AG20443 (cell line): ENCODE results near the gene KIF18B.

Experiments used
- DNase-seq: peaks from one replicate; pipeline ENCODE4 v3.0.0; 2012; ENCODE audit warnings: low spot score, mixed read lengths

The KIF18B gene

DNA sequence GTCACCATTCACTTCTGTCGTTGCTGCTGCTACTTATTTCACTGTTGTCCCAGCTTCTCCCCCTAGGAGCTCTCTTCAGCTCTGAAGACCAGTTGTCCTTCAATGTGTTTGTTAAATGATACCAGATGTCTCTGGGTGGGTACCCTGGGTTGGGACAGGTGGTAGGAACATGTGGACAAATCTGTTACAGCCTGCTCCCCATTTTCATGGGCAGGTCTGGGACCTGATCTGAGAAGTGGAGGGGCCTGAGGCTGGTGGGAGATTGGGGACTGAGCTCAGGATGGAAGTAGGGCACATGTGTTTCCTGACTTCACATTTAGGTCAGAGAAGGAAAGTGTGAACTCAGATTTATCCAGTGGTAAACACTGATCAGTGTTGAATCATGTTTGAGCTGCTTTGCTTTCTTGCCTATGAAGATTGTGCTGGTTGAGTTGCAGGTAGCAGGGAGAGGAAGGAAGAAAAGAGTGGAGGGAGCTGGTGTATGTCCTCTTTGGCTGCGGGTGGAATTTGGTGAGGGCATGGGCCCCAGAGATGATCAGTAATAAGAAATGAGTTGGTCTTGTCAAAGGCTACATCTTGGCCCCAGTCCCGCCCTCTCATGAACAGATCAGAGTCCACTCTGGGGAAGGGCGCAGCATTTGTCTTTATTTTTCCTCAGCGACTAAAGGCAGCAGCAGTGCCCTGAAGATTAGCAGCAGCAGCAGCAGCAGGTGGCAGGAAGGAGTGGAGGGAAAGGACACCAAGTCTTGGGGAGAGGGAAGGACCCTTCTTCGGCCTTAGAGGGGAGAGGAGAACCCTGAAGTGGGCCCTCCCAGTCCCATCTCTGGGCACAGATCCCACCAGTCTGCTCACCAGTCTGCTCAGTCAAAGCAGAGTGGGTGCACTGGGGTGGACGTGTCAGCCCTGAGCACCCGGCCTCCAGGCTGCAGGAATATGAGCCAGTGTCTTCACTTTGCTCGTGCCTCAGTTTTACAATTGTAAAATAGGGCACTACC, 42.3 kb downstream of the KIF18B start:
- no peak for DNase-seq

DNA sequence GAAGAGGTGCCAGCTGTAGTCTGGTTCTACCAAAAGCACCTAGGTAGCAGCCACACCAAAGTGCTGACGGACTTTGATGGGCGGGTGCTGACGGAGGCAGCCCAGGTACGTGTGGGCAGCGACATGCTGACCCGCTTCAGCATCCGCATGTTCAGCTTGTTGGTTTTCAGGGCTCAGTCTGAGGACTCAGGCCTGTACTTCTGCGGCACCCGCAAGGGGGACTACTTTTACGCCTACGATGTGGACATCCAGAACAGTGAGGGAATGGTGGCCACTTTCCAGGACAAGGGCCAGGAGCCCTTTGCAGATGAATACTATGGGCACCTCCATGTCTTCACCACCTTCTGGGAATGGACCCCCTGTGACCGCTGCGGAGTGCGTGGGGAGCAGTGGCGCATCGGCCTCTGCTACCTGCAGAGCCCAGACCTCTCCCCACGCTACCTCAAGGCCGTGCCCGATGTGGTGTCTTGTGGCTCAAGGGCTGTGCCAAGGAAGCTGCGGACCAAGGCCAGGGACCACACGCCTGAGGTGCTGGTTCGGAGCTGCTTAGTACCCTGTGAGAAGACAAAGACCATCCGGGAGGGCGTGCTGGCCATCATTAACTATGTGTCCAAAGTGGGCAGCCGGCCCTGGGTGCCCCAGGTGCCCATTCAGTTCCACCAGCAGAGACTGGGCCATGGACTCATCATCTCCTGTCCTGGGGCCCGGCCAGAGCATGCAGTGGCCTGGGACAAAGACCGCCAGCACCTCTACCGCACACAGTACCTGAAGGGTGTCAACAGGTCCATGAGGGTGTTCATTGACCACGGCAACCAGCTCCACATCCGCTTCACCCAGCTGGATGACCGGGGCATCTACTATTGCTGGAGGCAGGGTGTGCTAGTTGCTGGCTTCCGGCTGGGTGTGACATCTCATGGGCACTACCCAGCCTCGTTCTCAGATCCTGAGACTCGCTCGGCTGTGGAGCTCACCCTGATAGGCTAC, 43.3 kb downstream of the KIF18B start:
- no peak for DNase-seq

DNA sequence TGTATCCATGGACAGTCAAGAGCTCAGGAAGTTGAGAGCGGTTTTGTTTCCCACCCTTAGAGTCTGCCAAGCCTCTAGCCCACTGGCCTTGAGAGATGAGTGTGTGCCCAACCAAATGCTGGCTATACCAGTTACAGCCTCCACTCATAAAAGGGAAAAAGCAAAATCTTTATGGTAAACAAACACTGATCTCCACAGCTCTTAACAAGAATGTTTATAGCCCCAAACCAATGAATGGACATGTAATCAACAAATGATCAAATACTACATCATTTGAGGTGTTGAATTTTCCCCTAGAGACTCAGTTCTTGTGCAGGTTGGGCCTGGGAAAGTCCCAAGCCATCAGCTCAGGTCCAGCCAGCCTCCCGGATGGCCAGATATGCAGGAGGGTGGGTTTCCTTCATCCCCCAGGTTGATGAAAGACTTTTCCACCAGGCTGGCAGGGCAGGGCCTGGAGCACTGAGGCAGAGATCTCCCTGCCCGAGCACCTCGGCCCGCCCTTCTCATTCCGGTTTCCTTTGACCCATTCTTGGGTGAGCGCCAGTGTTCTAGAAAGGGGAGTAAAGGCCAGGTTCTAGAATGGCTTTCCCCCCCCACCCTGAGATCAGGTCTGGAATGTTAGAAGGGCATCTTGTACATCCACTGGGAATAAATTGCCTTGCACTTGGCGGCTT, 44.4 kb downstream of the KIF18B start:
- DNase-seq, result no peak

GRCh38 chr17:44902135-44902760, 45.3 kb downstream of the KIF18B start:
- DNase-seq, result no peak

- peak; percentile 46 for DNase-seq
Observed at GRCh38 chr17:44901411-44901921, 46.1 kb downstream of the KIF18B start.

GRCh38 chr17:44900894-44901293, 46.7 kb downstream of the KIF18B start:
- peak; percentile 31 for DNase-seq

GRCh38 chr17:44899074-44899782, 48.3 kb downstream of the KIF18B start, which contains the start of gene EFTUD2:
Gene EFTUD2 (minus strand): TSS chr17:44899445. CDS start chr17:44894521, 4,924 bp downstream.
- DNase-seq, result peak; percentile 96

DNA sequence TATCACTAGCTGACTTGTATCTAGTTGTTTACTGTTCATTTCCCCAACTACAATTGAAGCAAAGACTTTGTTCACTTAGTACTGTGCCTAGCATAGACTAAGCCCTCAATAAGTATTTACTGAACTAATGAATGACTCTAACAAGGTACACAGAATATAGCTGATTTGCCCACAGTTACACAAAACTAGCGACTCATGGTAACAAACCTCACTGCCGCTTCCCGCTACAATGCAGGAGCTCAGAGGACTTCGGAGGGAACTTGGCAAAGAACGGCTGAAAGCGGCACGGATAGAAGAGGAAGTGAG, 48.9 kb downstream of the KIF18B start:
- no peak for DNase-seq

GRCh38 chr17:44894642-44895041, 52.9 kb downstream of the KIF18B start:
- DNase-seq, result no peak

DNA sequence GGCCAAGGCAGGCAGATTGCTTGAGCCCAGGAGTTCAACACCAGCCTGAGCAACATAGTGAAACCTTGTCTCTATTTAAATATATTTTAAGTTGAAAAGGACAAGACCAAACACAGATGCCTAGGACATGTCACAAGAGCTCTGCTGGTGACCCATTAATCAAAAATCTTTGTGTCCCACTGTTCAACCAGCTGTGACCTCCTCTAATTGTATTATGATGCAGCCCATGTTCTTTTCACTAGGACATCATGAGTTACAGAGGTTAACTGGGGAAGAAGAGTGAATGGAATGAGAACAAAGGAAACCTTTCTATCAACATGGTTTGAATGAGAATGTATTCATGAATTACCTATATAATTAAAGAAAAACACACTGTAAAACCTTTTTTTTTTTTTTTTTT, 55.3 kb downstream of the KIF18B start:
- DNase-seq, result no peak

GRCh38 chr17:44889003-44889402, 58.6 kb downstream of the KIF18B start:
- DNase-seq, result no peak

DNA sequence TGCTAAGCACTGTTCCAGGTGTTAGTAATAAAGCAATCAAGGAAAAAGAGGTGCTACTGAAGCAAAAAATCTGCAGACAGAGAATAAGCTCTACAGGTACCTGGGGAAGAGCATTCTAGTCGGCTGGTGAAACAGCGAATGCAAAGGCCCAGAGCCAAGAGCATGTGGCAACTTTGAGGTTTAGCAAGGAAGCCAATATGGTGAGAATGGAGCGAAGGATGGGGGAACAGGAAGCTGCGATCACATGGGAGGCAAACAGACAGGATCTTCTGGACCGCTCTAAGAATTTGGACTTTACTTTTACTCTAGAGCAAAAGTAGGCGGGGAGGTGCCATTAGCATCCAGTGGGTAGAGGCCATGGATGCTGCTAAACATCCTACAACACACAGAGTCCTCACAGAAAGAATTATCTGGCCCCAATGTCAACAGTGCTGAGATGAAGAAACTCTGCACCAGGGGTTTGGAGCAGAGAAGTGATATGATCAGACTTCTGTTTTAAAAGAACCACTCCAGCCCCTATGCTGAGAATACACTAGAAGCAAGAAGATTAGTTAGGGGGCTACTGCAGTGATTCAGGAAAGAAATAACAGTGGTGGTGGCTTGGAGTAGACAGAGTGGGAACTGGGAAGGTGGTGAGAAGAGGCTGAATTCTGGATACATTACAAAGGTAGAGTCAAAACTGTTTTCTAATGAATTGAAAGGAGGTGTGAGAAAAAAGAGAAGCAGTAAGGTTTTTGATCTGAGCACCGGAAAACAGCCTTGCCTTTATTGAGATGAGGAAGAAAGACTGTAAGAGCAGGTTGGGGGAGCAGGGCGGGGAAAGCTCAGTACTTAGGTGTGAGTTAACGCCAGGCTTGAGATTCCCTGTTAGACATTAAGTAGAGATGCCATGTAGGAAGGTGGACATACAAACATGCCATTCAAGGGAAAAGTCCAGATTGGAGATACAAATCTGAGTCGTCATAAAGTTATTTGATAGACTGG, 59.3 kb downstream of the KIF18B start:
- no peak for DNase-seq

DNA sequence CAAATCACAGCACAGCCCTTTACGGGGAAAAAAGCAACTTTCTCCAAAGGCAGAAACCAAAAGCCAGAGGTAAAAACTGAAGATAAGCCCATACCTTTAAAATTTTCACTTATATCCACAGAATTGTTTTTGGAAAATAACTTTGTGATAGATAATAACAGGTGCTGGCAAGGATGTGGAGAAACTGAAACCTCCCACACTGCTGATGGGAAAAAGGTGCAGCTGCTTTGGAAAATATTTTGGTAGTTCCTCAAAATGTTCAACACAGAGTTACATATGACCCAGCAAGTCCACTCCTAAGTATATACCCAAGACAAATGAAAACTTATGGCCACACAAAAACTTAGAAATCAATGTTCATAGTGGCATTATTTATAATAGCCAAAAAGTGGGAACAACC, 60.6 kb downstream of the KIF18B start:
- DNase-seq, result no peak

DNA sequence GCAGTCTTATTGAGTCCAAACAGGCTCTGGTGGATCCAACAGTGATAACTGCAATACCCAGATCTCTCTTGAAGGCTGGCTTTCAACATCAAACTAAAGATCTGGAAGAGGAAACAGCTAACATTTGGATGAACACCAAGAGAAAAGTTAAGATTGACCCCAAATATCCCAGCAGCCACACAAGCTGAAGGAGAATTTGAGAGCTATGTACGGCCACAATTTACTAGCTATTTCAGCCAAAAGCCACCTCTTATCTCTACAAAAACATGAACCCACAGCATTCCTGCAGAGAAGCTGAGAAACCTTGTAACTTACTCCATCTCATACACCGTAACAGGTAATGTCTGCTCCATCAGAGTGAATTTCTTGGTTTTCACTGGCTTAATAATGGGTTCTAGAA, 62.6 kb downstream of the KIF18B start:
- DNase-seq, result no peak

- no peak for DNase-seq
Observed at GRCh38 chr17:44881145-44881544, 66.4 kb downstream of the KIF18B start.

DNA sequence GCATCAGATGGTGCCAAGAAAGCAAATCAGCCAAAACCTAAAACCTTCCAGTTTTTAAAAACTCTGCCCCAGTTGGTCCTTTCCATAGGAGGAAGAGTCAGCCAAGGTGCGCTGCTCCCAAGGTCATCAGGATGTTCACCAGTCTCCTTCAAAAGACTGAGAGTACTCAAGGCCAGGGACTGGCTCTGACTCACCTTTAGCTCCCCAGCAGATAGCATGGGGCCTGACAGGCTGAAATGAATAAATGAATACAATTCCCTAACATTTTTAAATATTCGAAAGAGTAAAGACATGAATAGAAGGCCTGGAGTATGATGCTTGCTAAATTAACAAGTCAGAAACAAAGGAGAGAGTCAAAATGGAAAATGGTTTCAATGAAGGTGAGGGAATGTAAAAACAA, 67.5 kb downstream of the KIF18B start:
- no peak for DNase-seq

GRCh38 chr17:44879376-44879775, 68.2 kb downstream of the KIF18B start:
- no peak for DNase-seq

- DNase-seq, result peak; percentile 65
Observed at GRCh38 chr17:44878627-44879221, 68.8 kb downstream of the KIF18B start.

DNA sequence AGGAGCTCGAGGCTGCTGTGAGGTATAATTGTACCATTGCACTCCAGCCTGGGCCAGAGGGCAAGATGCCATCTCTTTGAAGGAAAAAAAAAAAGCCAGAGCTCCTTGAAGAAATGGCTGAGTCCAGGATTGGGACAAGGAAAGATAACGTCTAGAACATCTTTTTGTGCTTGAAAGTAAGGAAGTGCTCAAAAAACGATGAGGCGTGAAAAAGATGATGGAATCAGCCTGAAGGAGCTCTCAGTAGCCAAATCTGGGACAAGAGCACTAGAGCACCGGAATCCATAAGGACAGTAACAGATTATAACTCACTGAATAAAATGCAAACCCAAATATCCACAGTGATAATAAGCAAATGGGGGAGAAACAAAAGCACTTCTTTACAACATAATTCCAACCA, 70.5 kb downstream of the KIF18B start:
- DNase-seq, result no peak
